Brain microvascular endothelial cell (primary cell): ENCODE measurements around the gene OR6M1.

Experiments
- DNase-seq: peaks from one replicate; pipeline ENCODE4 v3.0.0-alpha.2; 2020
- H3K27ac ChIP-seq: fragments of 250-450 bp; sonication (Bioruptor Pico); 2 replicates; pipeline ENCODE4 v1.5.1; 2020; ENCODE audit warnings: mild to moderate bottlenecking, moderate library complexity
- H3K27me3 ChIP-seq: fragments of 250-450 bp; sonication (Bioruptor Pico); replicated peaks from 2 replicates; pipeline ENCODE4 v1.5.1; 2020; ENCODE audit warnings: mild to moderate bottlenecking
- H3K36me3 ChIP-seq: fragments of 250-450 bp; sonication (Bioruptor Pico); replicated peaks from 2 replicates; pipeline ENCODE4 v1.5.1; 2020; ENCODE audit warnings: mild to moderate bottlenecking
- H3K4me3 ChIP-seq: 2 replicates; pipeline ENCODE4 v1.5.1; 2011; ENCODE audit warnings: low read depth, mild to moderate bottlenecking, control low read depth, low read length, moderate library complexity
- in situ Hi-C: cut with HindIII; loops from 2 replicates; pipeline ENCODE4 v1.10.0; 2017; ENCODE audit warnings: low sequenced_read_pairs, low pct_ligation_motif_present
- TF ChIP-seq, protein P1 (sequence below): IDR thresholded peaks from 2 replicates; pipeline ENCODE4 v1.5.1; 2011; ENCODE audit warnings: low read depth, mild to moderate bottlenecking, moderate library complexity, low read length, control low read depth, inconsistent platforms; ENCODE audit errors: missing control alignments

OR6M1 gene

GRCh38 chr11:123806249-123806648, at the start of gene OR6M1:
Gene OR6M1, minus strand, starts transcription at chr11:123806349. Its CDS starts 0 bp downstream, at chr11:123806349.
- in situ Hi-C loops: no loop called here
- TF ChIP-seq, protein P1, sequence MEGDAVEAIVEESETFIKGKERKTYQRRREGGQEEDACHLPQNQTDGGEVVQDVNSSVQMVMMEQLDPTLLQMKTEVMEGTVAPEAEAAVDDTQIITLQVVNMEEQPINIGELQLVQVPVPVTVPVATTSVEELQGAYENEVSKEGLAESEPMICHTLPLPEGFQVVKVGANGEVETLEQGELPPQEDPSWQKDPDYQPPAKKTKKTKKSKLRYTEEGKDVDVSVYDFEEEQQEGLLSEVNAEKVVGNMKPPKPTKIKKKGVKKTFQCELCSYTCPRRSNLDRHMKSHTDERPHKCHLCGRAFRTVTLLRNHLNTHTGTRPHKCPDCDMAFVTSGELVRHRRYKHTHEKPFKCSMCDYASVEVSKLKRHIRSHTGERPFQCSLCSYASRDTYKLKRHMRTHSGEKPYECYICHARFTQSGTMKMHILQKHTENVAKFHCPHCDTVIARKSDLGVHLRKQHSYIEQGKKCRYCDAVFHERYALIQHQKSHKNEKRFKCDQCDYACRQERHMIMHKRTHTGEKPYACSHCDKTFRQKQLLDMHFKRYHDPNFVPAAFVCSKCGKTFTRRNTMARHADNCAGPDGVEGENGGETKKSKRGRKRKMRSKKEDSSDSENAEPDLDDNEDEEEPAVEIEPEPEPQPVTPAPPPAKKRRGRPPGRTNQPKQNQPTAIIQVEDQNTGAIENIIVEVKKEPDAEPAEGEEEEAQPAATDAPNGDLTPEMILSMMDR: no peak
- H3K27ac ChIP-seq: no peak within 1 kb of the TSS
- no peaks in the 10 kb centered on the region for H3K27me3 ChIP-seq
- no peak for DNase-seq
- no peaks in the 10 kb centered on the region for H3K36me3 ChIP-seq
- H3K4me3 ChIP-seq: no peak within 1 kb of the TSS

DNA sequence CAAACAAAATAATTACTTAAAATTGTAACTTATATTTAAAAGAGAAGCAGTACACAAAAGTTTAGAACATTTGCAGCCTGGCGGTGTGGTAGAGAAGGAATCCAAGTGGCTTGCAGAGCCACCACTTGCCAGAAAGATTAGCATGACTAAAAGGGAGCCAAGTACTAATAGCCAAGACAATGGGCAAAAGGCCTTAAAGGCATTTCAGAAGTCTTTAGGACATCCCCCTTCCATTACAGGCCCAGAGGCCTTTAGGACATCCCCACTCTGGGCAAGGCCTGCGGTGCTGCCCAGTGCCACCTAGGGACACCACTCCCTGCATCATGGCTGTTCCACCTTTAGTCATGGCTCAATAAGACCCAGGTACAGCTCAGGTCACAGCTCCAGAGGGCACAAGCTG, 46.9 kb upstream of the OR6M1 start:
- no peak overlapping the region for H3K27ac ChIP-seq
- in situ Hi-C loops: no loop called here
- no peaks in the 10 kb centered on the region for H3K36me3 ChIP-seq
- H3K4me3 ChIP-seq: no peak overlapping the region
- H3K27me3 ChIP-seq: no peaks in the 10 kb centered on the region
- TF ChIP-seq, protein P1: no peak
- DNase-seq: no peak

DNA sequence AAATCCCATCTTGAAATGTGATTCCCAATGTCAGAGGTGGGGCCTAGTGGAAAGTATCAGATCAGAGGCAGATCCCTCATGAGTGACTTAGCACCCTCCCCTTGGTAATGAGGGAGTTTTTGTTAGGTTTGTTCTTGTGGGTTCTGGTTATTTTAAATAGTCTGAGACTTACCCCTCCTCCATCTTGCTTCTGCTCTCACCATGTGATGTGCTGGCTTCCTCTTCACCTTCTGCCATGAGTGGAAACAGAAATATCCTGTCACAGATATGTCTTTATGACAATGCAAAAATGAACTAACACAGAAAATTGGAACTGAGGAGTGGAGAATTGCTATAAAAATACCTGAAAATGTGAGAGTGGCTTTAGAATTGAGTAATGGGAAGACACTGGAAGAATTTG, 46.2 kb upstream of the OR6M1 start:
- H3K36me3 ChIP-seq: no peaks in the 10 kb centered on the region
- no peak overlapping the region for H3K27ac ChIP-seq
- TF ChIP-seq, protein P1: no peak
- in situ Hi-C loops: no loop called here
- H3K4me3 ChIP-seq: no peak overlapping the region
- DNase-seq: no peak
- no peaks in the 10 kb centered on the region for H3K27me3 ChIP-seq

DNA sequence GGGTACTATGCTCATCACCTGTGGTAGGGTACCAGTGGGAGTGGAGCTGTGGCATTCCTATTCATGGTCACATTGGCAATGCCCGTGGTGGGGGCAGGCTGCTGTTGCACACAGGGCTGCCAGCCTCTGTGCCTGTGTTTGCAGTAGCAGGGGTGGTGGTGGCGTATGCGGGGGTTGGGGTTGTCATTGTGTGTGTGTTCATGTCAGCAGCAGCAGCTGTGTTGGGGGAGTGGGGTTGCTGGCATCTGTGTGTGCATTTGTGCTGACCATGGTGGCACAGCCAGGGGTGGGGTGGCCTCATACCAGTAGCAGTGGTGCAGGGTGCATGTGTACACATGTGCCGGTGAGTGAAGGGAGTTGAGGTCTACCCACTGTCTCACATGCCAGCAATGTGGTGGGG, 45.0 kb upstream of the OR6M1 start:
- in situ Hi-C loops: no loop called here
- Histone ChIP-seq H3K4me3 (no peak overlapping the region), H3K36me3 (no peaks in the 10 kb centered on the region), H3K27me3 (no peaks in the 10 kb centered on the region), H3K27ac (no peak overlapping the region)
- TF ChIP-seq, protein P1: no peak
- DNase-seq: no peak

DNA sequence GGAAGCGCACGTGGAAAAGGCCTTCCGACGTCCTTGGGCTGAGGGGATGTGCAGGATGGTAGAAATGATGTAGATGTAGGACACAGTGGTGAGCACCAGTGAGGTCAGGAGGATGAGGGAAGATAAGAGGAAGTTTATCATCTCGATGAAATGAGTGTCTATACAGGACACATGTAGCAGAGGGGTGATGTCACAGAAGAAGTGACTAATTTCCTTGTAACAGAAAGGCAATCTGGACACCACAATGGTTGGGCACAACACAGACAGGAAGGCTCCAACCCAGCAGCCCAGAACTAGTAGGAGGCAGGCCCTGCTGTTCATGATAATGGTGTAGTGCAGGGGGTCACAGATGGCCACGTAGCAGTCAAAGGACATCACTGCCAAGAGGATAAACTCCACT, 35.0 kb upstream of the OR6M1 start:
- TF ChIP-seq, protein P1: no peak
- Histone ChIP-seq H3K27ac (no peak overlapping the region), H3K4me3 (no peak overlapping the region), H3K27me3 (no peaks in the 10 kb centered on the region), H3K36me3 (no peaks in the 10 kb centered on the region)
- in situ Hi-C loops: no loop called here
- DNase-seq: no peak

- TF ChIP-seq, protein P1: no peak
- no peaks in the 10 kb centered on the region for H3K36me3 ChIP-seq
- no peaks in the 10 kb centered on the region for H3K27me3 ChIP-seq
- no peak overlapping the region for H3K4me3 ChIP-seq
- no peak overlapping the region for H3K27ac ChIP-seq
- no peak for DNase-seq
- in situ Hi-C loops: no loop called here
Measured at GRCh38 chr11:123839131-123839530, 33.0 kb upstream of the OR6M1 start.
